ENCODE measurements around the gene BUB3. TPM values are rescaled to one million over a fixed set of nuclear protein-coding genes. Genes with fewer than 3 reads are reported as not detected.

BUB3 gene
- total RNA-seq, 1 donor = 177 TPM

DNA sequence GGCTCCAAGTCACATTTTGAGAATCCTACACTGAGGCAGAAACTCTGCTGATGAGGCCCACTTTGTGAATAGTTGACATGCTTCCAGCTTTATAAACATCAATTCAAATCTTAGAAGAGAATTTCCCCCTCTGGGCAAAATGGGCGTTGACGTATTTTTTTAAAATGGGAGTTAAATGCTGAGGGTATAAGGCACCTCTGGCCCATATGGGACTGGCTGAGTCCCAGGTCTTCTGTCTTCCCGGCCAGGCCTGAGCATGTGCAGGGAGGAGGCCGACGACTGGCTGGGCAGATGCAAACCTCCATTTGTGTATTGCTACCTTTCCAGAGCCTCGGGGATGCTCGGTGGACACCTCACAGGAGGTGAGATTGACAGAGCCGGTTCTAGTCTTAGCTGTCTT is 37.7 kb downstream of the BUB3 start:
- no peak for DNase-seq (ENCODE audit: low read depth in 2 of 3, low spot score in 2 of 3)

GRCh38 chr10:123194056-123194455 is 39.9 kb downstream of the BUB3 start:
- no peak for DNase-seq (ENCODE audit: low read depth in 2 of 3, low spot score in 2 of 3)

- no peak for DNase-seq (ENCODE audit: low read depth in 2 of 3, low spot score in 2 of 3)
Observed at GRCh38 chr10:123200531-123200930, 46.3 kb downstream of the BUB3 start.

- DNase-seq (ENCODE audit: low read depth in 2 of 3, low spot score in 2 of 3) = no peak
Observed at GRCh38 chr10:123202506-123202905, 48.3 kb downstream of the BUB3 start.

DNA sequence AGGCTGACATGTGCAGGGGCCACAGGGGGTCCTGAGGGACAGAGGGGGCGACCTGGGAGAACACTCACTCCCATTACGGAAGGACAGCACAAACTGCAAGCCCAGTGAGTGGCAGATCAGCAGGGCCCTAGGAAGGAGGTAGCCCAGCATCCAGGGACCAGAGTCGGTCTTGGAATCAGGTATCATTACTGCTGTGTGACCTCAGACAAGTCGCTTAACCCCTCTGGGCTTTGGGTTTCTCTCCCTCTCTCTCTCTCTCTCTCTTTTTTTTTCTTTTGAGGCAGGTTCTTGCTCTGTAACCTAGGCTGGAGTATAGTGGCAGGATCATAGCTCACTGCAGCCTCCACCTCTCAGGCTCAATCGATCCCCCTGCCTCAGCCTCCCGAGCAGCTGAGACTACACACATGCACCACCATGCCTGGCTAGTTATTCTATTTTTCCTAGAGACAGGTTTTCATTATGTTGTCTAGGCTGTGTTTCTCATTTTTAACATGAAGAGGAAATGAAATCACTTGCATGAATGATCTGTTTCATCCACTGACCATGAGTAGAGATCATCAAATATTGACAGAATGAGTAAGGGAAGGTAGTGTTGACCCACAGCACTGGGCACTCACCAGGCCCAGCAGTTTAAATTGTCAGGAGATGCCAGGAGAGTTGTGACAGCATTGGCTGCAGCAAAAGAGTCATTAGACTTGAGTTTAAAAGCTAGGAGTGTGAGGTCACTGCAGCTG is 49.4 kb downstream of the BUB3 start:
- DNase-seq (ENCODE audit: low read depth in 2 of 3, low spot score in 2 of 3) = no peak

DNA sequence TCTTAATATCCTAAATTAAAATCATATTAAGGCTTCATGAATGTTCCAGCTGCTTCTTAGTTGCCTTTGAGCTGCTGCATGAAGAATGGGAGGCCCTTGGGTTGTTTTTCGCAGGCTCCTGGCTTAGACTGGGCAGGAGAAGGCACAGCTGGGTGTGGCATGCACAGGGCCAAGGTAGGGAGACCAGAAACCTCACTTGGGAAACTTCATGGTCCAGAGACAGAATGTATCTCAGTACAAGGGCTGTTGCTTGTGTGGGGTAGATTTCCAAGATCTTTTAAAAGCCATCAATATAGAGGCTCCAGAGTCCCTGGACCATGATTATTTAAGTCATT is 49.9 kb downstream of the BUB3 start:
- DNase-seq (ENCODE audit: low read depth in 2 of 3, low spot score in 2 of 3) = no peak

DNA sequence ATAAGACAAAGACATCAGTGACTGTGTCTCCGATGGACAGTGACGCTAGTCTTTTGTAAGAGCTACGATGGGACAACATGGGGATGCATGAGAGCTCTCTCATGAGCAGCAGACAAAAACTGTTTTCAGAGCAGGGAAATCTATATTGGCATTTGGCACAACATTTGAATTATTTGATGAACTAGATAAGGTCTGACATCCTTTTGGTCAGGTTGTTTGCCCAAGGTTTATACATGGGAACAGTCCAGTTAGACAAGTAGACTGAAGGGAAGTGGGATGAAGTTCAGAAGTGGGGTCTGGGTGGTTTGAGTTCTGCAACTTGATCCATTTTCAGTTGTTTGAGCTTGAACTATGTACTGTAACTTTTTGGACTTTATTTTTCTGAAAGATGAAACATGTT is 50.8 kb downstream of the BUB3 start:
- DNase-seq (ENCODE audit: low read depth in 2 of 3, low spot score in 2 of 3) = no peak

DNA sequence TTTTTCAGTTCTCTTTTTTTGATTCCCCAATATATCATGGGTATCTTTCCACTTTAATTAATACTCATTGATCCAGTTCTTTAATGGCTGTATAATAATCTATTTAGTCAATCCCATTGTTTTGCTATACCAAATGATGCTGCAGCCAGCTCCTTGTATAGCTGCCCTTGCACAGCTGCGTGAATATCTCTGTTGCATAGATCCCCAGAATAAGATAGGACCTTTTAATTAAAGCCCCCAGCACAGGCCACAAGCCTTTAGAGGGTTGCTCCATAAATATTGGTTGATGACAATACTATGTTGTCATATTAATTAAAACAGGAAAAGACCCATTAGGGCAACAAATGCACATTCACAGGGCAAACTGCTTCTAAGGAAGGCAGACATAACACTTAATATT is 57.9 kb downstream of the BUB3 start:
- DNase-seq (ENCODE audit: low read depth in 2 of 3, low spot score in 2 of 3) = no peak

DNA sequence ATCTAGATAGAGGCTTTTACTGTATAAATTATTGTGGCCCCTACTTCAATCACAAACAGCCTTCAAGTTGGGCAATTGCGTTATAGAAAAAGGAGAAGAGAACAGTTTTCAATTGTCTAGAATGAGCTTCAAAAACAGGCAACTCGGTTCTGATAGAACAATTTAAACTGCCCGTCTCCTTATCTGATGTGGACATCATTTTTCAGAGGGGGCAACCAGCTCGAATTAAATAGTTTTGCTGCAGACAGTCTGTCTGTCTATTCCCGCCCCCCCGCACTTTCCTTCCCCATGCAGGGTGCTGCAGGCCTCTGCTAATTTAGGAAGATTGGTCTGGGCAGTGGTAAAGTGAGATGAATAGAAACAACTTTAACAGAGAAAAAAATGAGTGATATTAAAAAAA is 58.4 kb downstream of the BUB3 start:
- no peak for DNase-seq (ENCODE audit: low read depth in 2 of 3, low spot score in 2 of 3)

GRCh38 chr10:123213192-123213591 is 59.0 kb downstream of the BUB3 start:
- DNase-seq (ENCODE audit: low read depth in 2 of 3, low spot score in 2 of 3) = no peak

Other genes starting within 250 kb of the BUB3 start
- not detected for gene FAM24A, start 243.8 kb upstream of the BUB3 start, total RNA-seq
- 3.0 TPM for gene C10orf88, start 200.2 kb upstream of the BUB3 start, total RNA-seq
- gene PSTK, start 174.0 kb upstream of the BUB3 start, total RNA-seq = 5.1 TPM
- gene IKZF5, start 145.6 kb upstream of the BUB3 start, total RNA-seq = 4.6 TPM
- gene ACADSB, start 145.4 kb upstream of the BUB3 start, total RNA-seq = 3.0 TPM
- not detected for gene HMX3, start 18.4 kb upstream of the BUB3 start, total RNA-seq
- not detected for gene HMX2, start 6.3 kb upstream of the BUB3 start, total RNA-seq

All from hematopoietic multipotent progenitor cell (in vitro differentiated cells).